CD4-positive, alpha-beta T cell treated with Interleukin-6 for 4 hours (primary cell): ENCODE results near the gene KIF6.
"Not testable (repeated sequence)": the region's sequence is repeated elsewhere in the genome, so short reads cannot be mapped to it uniquely, and the experiment has no call there.

Source experiments
- DNase-seq: peaks from one replicate; pipeline ENCODE4 v3.0.0-alpha.2; 2020; ENCODE audit warnings: mixed read lengths

Gene KIF6

GRCh38 chr6:39707962-39708683 is 17.1 kb downstream of the KIF6 start:
- no peak for DNase-seq

GRCh38 chr6:39706819-39707335 is 18.3 kb downstream of the KIF6 start:
- DNase-seq, result no peak

GRCh38 chr6:39702265-39702664 is 22.9 kb downstream of the KIF6 start:
- DNase-seq, result no peak

- DNase-seq, result no peak
Measured at GRCh38 chr6:39700362-39700761, 24.8 kb downstream of the KIF6 start.

GRCh38 chr6:39698789-39699188 is 26.4 kb downstream of the KIF6 start:
- DNase-seq, result no peak

- no peak for DNase-seq
Measured at GRCh38 chr6:39696986-39697788, 28.0 kb downstream of the KIF6 start.

GRCh38 chr6:39695447-39695846 is 29.8 kb downstream of the KIF6 start:
- DNase-seq, result no peak

GRCh38 chr6:39693206-39693605 is 32.0 kb downstream of the KIF6 start:
- DNase-seq, result no peak

- no peak for DNase-seq
Measured at GRCh38 chr6:39688494-39688893, 36.7 kb downstream of the KIF6 start.

GRCh38 chr6:39686976-39687375 is 38.2 kb downstream of the KIF6 start:
- no peak for DNase-seq

GRCh38 chr6:39685938-39686337 is 39.3 kb downstream of the KIF6 start:
- no peak for DNase-seq

- DNase-seq, result no peak
Measured at GRCh38 chr6:39685489-39685826, 39.8 kb downstream of the KIF6 start.

GRCh38 chr6:39684790-39685488 is 40.3 kb downstream of the KIF6 start:
- no peak for DNase-seq

GRCh38 chr6:39681674-39682121 is 43.5 kb downstream of the KIF6 start:
- DNase-seq, result no peak

- no peak for DNase-seq
Measured at GRCh38 chr6:39678914-39679313, 46.3 kb downstream of the KIF6 start.

GRCh38 chr6:39677318-39677717 is 47.9 kb downstream of the KIF6 start:
- not testable (repeated sequence) for DNase-seq

- DNase-seq, result no peak
Measured at GRCh38 chr6:39670519-39670918, 54.7 kb downstream of the KIF6 start.

- no peak for DNase-seq
Measured at GRCh38 chr6:39669973-39670342, 55.2 kb downstream of the KIF6 start.

GRCh38 chr6:39669207-39669972 is 55.8 kb downstream of the KIF6 start:
- no peak for DNase-seq

- no peak for DNase-seq
Measured at GRCh38 chr6:39666706-39667489, 58.3 kb downstream of the KIF6 start.

- DNase-seq, result no peak
Measured at GRCh38 chr6:39665861-39666260, 59.3 kb downstream of the KIF6 start.

- DNase-seq, result no peak
Measured at GRCh38 chr6:39664173-39664572, 61.0 kb downstream of the KIF6 start.
